ENCODE data around the gene SMCHD1. TPM values are rescaled to one million over a fixed set of nuclear protein-coding genes. Genes with fewer than 3 reads are reported as not detected.

Gene SMCHD1
- total and polyA plus RNA-seq, 4 donors: 4.4 to 49.0 (median 25.4) TPM

DNA sequence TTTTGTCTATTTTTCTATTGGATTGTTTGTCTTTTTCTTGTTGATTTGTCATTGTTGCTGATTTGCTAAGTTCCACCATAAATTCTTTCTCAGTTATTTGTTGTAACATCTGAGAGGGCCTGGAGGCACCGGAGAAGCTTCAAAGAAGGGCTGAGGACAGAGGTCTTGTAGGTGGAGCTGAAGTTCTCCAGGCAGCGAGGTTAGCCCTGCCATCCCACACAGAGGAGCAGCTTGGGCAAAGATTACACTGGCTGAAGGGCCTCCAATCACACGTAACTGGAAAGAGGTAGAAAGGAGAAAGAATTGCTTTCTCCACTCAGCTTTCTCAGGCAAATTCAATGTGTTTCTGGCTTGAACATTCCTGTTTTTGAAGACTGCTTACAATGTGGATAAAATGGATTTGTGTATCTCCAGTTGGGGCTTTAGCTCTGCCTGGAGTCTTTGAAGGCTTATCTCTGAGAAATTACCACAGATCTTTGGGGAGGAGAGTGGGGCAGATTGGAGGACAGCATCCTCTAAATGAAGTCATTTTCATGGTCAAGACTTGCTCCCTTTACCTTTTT is 170.2 kb downstream of the SMCHD1 start:
- TF ChIP-seq, protein P1, sequence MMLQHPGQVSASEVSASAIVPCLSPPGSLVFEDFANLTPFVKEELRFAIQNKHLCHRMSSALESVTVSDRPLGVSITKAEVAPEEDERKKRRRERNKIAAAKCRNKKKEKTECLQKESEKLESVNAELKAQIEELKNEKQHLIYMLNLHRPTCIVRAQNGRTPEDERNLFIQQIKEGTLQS (IDR thresholded peaks at IDR 0.05): no peak
- TF ChIP-seq, protein P2, sequence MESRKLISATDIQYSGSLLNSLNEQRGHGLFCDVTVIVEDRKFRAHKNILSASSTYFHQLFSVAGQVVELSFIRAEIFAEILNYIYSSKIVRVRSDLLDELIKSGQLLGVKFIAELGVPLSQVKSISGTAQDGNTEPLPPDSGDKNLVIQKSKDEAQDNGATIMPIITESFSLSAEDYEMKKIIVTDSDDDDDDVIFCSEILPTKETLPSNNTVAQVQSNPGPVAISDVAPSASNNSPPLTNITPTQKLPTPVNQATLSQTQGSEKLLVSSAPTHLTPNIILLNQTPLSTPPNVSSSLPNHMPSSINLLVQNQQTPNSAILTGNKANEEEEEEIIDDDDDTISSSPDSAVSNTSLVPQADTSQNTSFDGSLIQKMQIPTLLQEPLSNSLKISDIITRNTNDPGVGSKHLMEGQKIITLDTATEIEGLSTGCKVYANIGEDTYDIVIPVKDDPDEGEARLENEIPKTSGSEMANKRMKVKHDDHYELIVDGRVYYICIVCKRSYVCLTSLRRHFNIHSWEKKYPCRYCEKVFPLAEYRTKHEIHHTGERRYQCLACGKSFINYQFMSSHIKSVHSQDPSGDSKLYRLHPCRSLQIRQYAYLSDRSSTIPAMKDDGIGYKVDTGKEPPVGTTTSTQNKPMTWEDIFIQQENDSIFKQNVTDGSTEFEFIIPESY (IDR thresholded peaks at IDR 0.05): no peak
- H3K27me3 ChIP-seq (ENCODE audit: control insufficient read depth in 4 of 4, insufficient read depth in 4 of 4, low read length in 3 of 4): no peaks in the 10 kb centered on the region
- WGBS: 83% methylated on average over 3 of the region's 3 CpGs
- DNase-seq (ENCODE audit: low spot score): no peak
- H3K9ac ChIP-seq (ENCODE audit: low read depth in 1 of 2, low read length in 2 of 2): no peak overlapping the region
- no peak overlapping the region for H3K4me3 ChIP-seq (ENCODE audit: low read depth in 1 of 3, low read length in 3 of 3)
- H3K36me3 ChIP-seq (ENCODE audit: control insufficient read depth in 4 of 4, insufficient read depth in 3 of 4, low read depth in 1 of 4, low read length in 3 of 4): no peaks in the 10 kb centered on the region
- H3K9me3 ChIP-seq (ENCODE audit: control insufficient read depth in 4 of 4, low read length in 3 of 4): no peaks in the 10 kb centered on the region
- no peaks in the 10 kb centered on the region for H3K4me1 ChIP-seq (ENCODE audit: control insufficient read depth in 4 of 4, insufficient read depth in 4 of 4, low read length in 3 of 4)
- no peak overlapping the region for H3K27ac ChIP-seq (ENCODE audit: low read depth in 1 of 2, low read length in 2 of 2)

DNA sequence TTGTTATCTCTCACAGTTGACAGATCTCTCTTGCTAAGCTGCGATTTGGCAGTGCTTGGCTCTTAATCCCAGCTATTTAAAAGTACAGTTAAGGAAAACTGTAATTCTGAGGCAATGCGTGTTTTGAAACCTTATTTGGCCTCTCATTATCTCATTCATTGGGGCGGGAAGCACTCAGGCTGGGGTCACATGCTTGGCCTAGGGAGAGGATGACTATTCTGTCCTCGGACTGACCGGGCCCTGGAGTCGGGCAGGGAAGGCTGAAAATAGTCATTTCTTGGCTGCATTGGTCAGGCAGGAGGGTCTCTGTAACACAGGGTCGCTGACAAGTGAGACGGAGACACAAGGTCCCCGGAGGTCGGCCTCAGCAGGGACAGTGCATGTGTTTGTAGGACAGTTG is 171.1 kb downstream of the SMCHD1 start:
- Histone ChIP-seq H3K9ac (ENCODE audit: low read depth in 1 of 2, low read length in 2 of 2) (no peak overlapping the region), H3K27me3 (ENCODE audit: control insufficient read depth in 4 of 4, insufficient read depth in 4 of 4, low read length in 3 of 4) (no peaks in the 10 kb centered on the region), H3K4me1 (ENCODE audit: control insufficient read depth in 4 of 4, insufficient read depth in 4 of 4, low read length in 3 of 4) (no peaks in the 10 kb centered on the region), H3K27ac (ENCODE audit: low read depth in 1 of 2, low read length in 2 of 2) (peak overlapping the region; percentile 29 to 46), H3K36me3 (ENCODE audit: control insufficient read depth in 4 of 4, insufficient read depth in 3 of 4, low read depth in 1 of 4, low read length in 3 of 4) (no peaks in the 10 kb centered on the region), H3K9me3 (ENCODE audit: control insufficient read depth in 4 of 4, low read length in 3 of 4) (no peaks in the 10 kb centered on the region), H3K4me3 (ENCODE audit: low read depth in 1 of 3, low read length in 3 of 3) (no peak overlapping the region)
- TF ChIP-seq, protein P2 (IDR thresholded peaks at IDR 0.05): no peak
- TF ChIP-seq RAD21 (IDR thresholded peaks at IDR 0.05) (no peak), SP1 (IDR thresholded peaks at IDR 0.05) (peak; percentile 32), RXRA (IDR thresholded peaks at IDR 0.05) (peak; percentile 36 to 39), GABPA (IDR thresholded peaks at IDR 0.05 in 1 of 2, conservative IDR thresholded peaks at IDR 0.05 in 1 of 2) (no peak), NR2F2 (IDR thresholded peaks at IDR 0.05) (peak; percentile 81), FOXA2 (IDR thresholded peaks at IDR 0.05) (no peak)
- TF ChIP-seq, protein P3, sequence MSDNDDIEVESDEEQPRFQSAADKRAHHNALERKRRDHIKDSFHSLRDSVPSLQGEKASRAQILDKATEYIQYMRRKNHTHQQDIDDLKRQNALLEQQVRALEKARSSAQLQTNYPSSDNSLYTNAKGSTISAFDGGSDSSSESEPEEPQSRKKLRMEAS (IDR thresholded peaks at IDR 0.05): no peak
- no peak for DNase-seq (ENCODE audit: low spot score)
- WGBS: 69% methylated on average over 10 of the region's 10 CpGs

DNA sequence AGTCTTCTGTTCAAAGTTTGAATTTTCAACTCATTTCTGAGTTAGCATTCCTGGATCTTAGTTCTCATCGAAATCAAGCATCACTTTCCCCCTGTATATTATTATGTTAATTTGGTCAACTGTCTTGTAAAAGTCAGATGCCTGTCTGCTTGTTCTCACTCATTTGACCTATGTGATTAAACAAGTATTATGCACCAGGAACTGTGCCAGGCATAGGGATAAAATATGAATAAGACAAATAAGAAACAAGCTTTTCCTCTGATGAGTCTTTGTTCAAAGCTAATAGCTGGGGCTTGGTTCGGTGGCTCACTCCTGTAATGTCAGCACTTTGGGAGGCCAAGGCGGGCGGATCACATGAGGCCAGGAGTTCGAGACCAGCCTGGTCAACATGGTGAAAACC is 171.5 kb downstream of the SMCHD1 start:
- DNase-seq (ENCODE audit: low spot score): no peak
- Histone ChIP-seq H3K36me3 (ENCODE audit: control insufficient read depth in 4 of 4, insufficient read depth in 3 of 4, low read depth in 1 of 4, low read length in 3 of 4) (no peaks in the 10 kb centered on the region), H3K27me3 (ENCODE audit: control insufficient read depth in 4 of 4, insufficient read depth in 4 of 4, low read length in 3 of 4) (no peaks in the 10 kb centered on the region), H3K4me3 (ENCODE audit: low read depth in 1 of 3, low read length in 3 of 3) (no peak overlapping the region), H3K9ac (ENCODE audit: low read depth in 1 of 2, low read length in 2 of 2) (no peak overlapping the region), H3K4me1 (ENCODE audit: control insufficient read depth in 4 of 4, insufficient read depth in 4 of 4, low read length in 3 of 4) (no peaks in the 10 kb centered on the region), H3K27ac (ENCODE audit: low read depth in 1 of 2, low read length in 2 of 2) (peak overlapping the region; percentile 29 to 46), H3K9me3 (ENCODE audit: control insufficient read depth in 4 of 4, low read length in 3 of 4) (no peaks in the 10 kb centered on the region)
- 85% methylated on average over 5 of the region's 5 CpGs for WGBS
- TF ChIP-seq HNF4A (conservative IDR thresholded peaks at IDR 0.05): no peak
- TF ChIP-seq GABPA (IDR thresholded peaks at IDR 0.05 in 1 of 2, conservative IDR thresholded peaks at IDR 0.05 in 1 of 2): no peak
- TF ChIP-seq TAF1 (conservative IDR thresholded peaks at IDR 0.05): no peak
- no peak for TF ChIP-seq EGR1 (IDR thresholded peaks at IDR 0.05; ENCODE audit: low read depth in 2 of 2)
- TF ChIP-seq, protein P4, sequence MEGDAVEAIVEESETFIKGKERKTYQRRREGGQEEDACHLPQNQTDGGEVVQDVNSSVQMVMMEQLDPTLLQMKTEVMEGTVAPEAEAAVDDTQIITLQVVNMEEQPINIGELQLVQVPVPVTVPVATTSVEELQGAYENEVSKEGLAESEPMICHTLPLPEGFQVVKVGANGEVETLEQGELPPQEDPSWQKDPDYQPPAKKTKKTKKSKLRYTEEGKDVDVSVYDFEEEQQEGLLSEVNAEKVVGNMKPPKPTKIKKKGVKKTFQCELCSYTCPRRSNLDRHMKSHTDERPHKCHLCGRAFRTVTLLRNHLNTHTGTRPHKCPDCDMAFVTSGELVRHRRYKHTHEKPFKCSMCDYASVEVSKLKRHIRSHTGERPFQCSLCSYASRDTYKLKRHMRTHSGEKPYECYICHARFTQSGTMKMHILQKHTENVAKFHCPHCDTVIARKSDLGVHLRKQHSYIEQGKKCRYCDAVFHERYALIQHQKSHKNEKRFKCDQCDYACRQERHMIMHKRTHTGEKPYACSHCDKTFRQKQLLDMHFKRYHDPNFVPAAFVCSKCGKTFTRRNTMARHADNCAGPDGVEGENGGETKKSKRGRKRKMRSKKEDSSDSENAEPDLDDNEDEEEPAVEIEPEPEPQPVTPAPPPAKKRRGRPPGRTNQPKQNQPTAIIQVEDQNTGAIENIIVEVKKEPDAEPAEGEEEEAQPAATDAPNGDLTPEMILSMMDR (IDR thresholded peaks at IDR 0.05; ENCODE audit: low read depth, low read length, missing input control): no peak
- TF ChIP-seq, protein P5, sequence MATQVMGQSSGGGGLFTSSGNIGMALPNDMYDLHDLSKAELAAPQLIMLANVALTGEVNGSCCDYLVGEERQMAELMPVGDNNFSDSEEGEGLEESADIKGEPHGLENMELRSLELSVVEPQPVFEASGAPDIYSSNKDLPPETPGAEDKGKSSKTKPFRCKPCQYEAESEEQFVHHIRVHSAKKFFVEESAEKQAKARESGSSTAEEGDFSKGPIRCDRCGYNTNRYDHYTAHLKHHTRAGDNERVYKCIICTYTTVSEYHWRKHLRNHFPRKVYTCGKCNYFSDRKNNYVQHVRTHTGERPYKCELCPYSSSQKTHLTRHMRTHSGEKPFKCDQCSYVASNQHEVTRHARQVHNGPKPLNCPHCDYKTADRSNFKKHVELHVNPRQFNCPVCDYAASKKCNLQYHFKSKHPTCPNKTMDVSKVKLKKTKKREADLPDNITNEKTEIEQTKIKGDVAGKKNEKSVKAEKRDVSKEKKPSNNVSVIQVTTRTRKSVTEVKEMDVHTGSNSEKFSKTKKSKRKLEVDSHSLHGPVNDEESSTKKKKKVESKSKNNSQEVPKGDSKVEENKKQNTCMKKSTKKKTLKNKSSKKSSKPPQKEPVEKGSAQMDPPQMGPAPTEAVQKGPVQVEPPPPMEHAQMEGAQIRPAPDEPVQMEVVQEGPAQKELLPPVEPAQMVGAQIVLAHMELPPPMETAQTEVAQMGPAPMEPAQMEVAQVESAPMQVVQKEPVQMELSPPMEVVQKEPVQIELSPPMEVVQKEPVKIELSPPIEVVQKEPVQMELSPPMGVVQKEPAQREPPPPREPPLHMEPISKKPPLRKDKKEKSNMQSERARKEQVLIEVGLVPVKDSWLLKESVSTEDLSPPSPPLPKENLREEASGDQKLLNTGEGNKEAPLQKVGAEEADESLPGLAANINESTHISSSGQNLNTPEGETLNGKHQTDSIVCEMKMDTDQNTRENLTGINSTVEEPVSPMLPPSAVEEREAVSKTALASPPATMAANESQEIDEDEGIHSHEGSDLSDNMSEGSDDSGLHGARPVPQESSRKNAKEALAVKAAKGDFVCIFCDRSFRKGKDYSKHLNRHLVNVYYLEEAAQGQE (IDR thresholded peaks at IDR 0.05): no peak
- TF ChIP-seq HNF4G (IDR thresholded peaks at IDR 0.05): no peak
- no peak for TF ChIP-seq YY1 (IDR thresholded peaks at IDR 0.05)

Data from liver (tissue), 9 donors.